NCI-H2196 (cell line): ENCODE measurements around the gene MFN1.

ENCODE experiments used
- DNase-seq: peaks from one replicate; lab custom pipeline; 2025; ENCODE audit not compliant: unreplicated experiment; lab: John Stamatoyannopoulos, UW

MFN1 gene

GRCh38 chr3:179428876-179429548 lies 81.5 kb downstream of the MFN1 start:
- no peak for DNase-seq

GRCh38 chr3:179430277-179430870 lies 82.9 kb downstream of the MFN1 start:
- DNase-seq: no peak

GRCh38 chr3:179432021-179432420 lies 84.5 kb downstream of the MFN1 start:
- no peak for DNase-seq

- DNase-seq: no peak
Observed at GRCh38 chr3:179432451-179432850, 84.9 kb downstream of the MFN1 start.

GRCh38 chr3:179436517-179436916 lies 89.0 kb downstream of the MFN1 start:
- DNase-seq: no peak

- no peak for DNase-seq
Observed at GRCh38 chr3:179438841-179439240, 91.3 kb downstream of the MFN1 start.
